SU-DHL-6 (cell line): ENCODE results near the gene SUGCT.

ENCODE experiments used
- CTCF ChIP-seq: fragments of 200-600 bp; sonication (generic); IDR thresholded peaks from one replicate; pipeline ENCODE4 v1.5.1; 2017; ENCODE audit warnings: antibody characterized with exemption, mild to moderate bottlenecking, low read length, moderate library complexity; ENCODE audit not compliant: insufficient read depth, poor library complexity, severe bottlenecking
- EZH2phosphoT487 ChIP-seq: fragments of 200-600 bp; sonication (generic), shearing (Covaris generic); conservative IDR thresholded peaks from 2 replicates; pipeline ENCODE4 v1.6.1; 2018; ENCODE audit warnings: mild to moderate bottlenecking, antibody characterized with exemption, low read length, moderate library complexity, mixed read lengths

GRCh38 chr7:40698214-40698920 lies 563.6 kb downstream of the SUGCT start:
- TF ChIP-seq CTCF (no peak), EZH2phosphoT487 (no peak)
